ENCODE results near the gene NGEF. TPM values are rescaled to one million over a fixed set of nuclear protein-coding genes. Genes with fewer than 3 reads are reported as not detected.

Gene NGEF
- total and polyA plus RNA-seq, 10 of the 15 experiments (the other 5 are each of a cell fraction or from before 2014, with no cell fraction given): 0.12 TPM; not detected in 9

DNA sequence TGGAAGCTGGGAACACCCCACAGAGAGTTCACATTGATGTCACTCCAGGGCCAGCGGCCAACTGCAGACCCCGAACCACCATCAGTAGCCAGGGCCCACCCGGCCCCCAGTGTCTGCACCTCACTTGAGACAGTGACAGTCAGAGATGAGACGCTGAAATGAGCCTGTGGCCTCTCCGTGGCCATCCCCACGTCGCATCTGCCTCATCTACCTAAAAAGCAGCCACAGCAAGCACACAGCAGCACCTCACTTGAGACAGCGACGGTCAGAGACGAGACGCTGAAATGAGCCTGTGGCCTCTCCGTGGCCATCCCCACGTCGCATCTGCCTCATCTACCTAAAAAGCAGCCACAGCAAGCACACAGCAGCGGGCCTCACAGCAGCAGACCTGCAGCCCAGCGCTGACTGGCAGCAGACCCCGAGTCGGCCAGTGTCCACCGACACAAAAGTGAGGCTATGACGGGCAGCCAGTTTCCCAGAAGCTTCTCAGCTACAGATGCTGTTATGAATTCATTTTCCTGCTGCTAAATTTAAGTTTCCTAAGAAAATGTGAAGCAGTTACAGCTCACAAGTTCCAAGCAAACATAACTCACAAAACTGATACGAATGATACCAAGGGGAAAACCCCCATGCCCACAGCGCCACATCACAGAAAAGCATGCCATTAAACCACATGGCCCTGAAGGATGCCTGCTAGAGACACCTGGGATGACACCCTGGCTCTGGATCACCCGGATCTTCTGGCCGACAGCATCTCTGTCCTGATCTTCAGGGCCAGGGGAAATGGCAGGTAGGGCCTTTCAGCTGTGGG, 115.3 kb downstream of the NGEF start (continued):
- no peak for TF ChIP-seq ZNF24 (IDR thresholded peaks at IDR 0.05)
- TF ChIP-seq SUPT20H (IDR thresholded peaks at IDR 0.05; ENCODE audit: borderline replicate concordance, control insufficient read depth, low read depth, low read length): no peak
- TF ChIP-seq CEBPB (IDR thresholded peaks at IDR 0.05; ENCODE audit: borderline replicate concordance in 1 of 2, low read depth in 2 of 2, low read length in 2 of 2): no peak

DNA sequence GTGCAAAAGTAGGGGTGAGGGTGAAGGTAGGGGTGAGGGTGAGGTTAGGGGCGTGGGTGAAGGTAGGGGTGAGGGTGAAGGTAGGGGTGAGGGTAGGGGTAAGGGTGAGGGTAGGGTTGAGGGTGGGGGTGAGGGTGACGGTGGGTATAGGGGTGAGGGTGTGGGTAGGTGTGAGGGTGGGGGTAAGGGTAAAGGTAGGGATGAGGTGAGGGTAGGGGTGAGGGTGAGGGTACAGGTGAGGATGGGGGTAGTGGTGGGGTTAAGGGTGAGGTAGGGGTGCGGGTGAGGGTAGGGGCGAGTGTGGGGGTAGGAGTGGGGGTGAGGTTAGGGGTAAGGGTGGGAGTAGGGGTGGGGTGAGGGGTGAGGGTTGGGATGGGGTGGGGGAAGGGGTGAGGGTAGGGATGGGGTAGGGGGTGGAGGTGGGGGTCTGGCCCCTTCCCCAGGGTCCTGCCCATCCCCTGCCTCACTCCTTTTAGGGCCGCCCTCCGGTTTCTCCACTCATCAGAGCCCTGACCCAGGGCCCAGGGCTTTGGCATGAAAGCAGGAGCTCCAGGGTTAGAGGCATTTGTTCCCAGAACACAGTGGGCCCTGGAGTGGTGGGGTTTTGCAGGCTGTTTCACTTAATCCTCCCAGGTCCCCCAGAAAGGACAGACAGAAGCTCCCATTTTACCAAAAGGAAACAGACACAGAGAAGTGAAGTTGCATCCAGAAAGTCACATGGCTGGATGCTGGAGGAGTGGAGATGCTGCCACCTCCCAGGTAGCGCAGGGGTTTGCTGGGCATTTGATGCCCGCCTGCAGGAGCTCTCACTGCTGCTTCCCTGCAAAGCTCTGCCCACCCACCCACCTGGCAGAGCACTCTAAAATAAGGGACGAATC, 116.1 kb downstream of the NGEF start:
- Histone ChIP-seq H3K4me1 (ENCODE audit: control insufficient read depth, insufficient read depth, low read length) (no peaks in the 10 kb centered on the region), H3K36me3 (ENCODE audit: control insufficient read depth in 2 of 2, insufficient read depth in 2 of 2, low read length in 1 of 2) (no peaks in the 10 kb centered on the region), H3K4me2 (ENCODE audit: control insufficient read depth, insufficient read depth) (no peak overlapping the region), H3K27ac (ENCODE audit: control insufficient read depth, insufficient read depth) (no peak overlapping the region), H3K79me2 (ENCODE audit: control insufficient read depth, insufficient read depth, low read length) (no peaks in the 10 kb centered on the region), H2AFZ (ENCODE audit: control insufficient read depth, low read depth, low read length) (no peak overlapping the region), H3K27me3 (replicated peaks in 1 of 2; ENCODE audit: control insufficient read depth in 2 of 2, insufficient read depth in 2 of 2, low read length in 1 of 2) (no peaks in the 10 kb centered on the region), H3K4me3 (no peak overlapping the region), H3K9me3 (replicated peaks; ENCODE audit: control insufficient read depth, insufficient read depth, low read length) (no peaks in the 10 kb centered on the region), H4K20me1 (ENCODE audit: control insufficient read depth, insufficient read depth) (no peaks in the 10 kb centered on the region), H3K9ac (ENCODE audit: control insufficient read depth, insufficient read depth, low read length) (no peak overlapping the region)
- no TSS peak for BruUV-seq (replicated peaks)
- intact Hi-C loops (cut with micrococcal nuclease; ENCODE audit: unreplicated experiment): no loop called here
- TF ChIP-seq TARDBP (IDR thresholded peaks at IDR 0.05; ENCODE audit: borderline replicate concordance) (no peak), KLF5 (IDR thresholded peaks at IDR 0.05; ENCODE audit: partially characterized antibody) (no peak), PAX5 (IDR thresholded peaks at IDR 0.05; ENCODE audit: borderline replicate concordance, low read depth, low read length) (no peak), SMC3 (IDR thresholded peaks at IDR 0.05; ENCODE audit: borderline replicate concordance, low read length) (no peak), MYC (IDR thresholded peaks at IDR 0.05; ENCODE audit: insufficient read depth, insufficient read length, insufficient replicate concordance, low read length, severe bottlenecking) (no peak), WRNIP1 (IDR thresholded peaks at IDR 0.05; ENCODE audit: borderline replicate concordance, low read depth, low read length) (no peak), CBX5 (IDR thresholded peaks at IDR 0.05; ENCODE audit: low read depth) (no peak), NFIC (IDR thresholded peaks at IDR 0.05; ENCODE audit: low read depth, low read length) (no peak)
- ChIA-PET POLR2A (no interaction called here), CTCF (interaction anchor here (0.7 to 1.1 kb wide), 2 partner anchors 154 to 156 kb away, joined by 3 read pairs; no protein-coding TSS in a partner anchor), SMC1A (ENCODE audit: uncharacterized antibody, unreplicated experiment) (no interaction called here), RAD21 (ENCODE audit: unreplicated experiment) (no interaction called here)
- FAIRE-seq (no peak), ATAC-seq (no peak), DNase-seq (ENCODE audit: low read depth, low spot score) (no peak)
- WGBS (ENCODE audit: insufficient coverage, insufficient replicate concordance, low lambda C conversion rate, missing lambda C conversion rate): 63% methylated on average over 5 of the region's 9 CpGs
- in situ Hi-C loops (cut with MboI): no loop called here
